ENCODE results near the gene GNAQ.

- TF ChIP-seq CTCF (conservative IDR thresholded peaks at IDR 0.05 in 1 of 2, IDR thresholded peaks at IDR 0.05 in 1 of 2; ENCODE audit: extremely low read depth in 1 of 2, insufficient read depth in 1 of 2, low read depth in 1 of 2, low read length in 2 of 2) (no peak), EZH2 (IDR thresholded peaks at IDR 0.05; ENCODE audit: borderline replicate concordance, low read length) (no peak)
Measured at GRCh38 chr9:78062710-78063109, 31.1 kb upstream of the GNAQ start.
